ENCODE measurements around the gene ZNF668.

- TF ChIP-seq EZH2 (IDR thresholded peaks at IDR 0.05) (no peak), POLR2AphosphoS5 (IDR thresholded peaks at IDR 0.05; ENCODE audit: borderline replicate concordance, low read depth, low read length) (no peak), FOXP2 (optimal IDR thresholded peaks at IDR 0.05; ENCODE audit: control extremely low read depth, extremely low read length, insufficient read depth) (no peak)
Observed at GRCh38 chr16:31031276-31031675, 42.8 kb downstream of the ZNF668 start.
